HEK293 (cell line): Measurements from ENCODE around the gene JCHAIN.

Experiments used
- CTCF ChIA-PET: fragments of 350-600 bp; formaldehyde crosslinking; extraction: SDS; loops from one replicate; lab custom pipeline; 2021; ENCODE audit warnings: antibody characterized with exemption; lab: Yijun Ruan, JAX
- POLR2A ChIA-PET: fragments of 300-600 bp; formaldehyde crosslinking; extraction: SDS; loops from one replicate; lab custom pipeline; 2020; ENCODE audit warnings: antibody characterized with exemption, inconsistent platforms; lab: Yijun Ruan, JAX
- H3K27ac ChIP-seq: fragments of 200-500 bp; sonication (Bioruptor generic); 2 replicates; pipeline ENCODE4 v1.5.1; 2014; ENCODE audit warnings: low read depth, low read length, control low read depth, inconsistent platforms; ENCODE audit errors: extremely low read depth
- H3K36me3 ChIP-seq, 2 experiments: fragments of 200-500 bp in 1 of 2; sonication (Bioruptor generic) in 1 of 2; 1 replicate in 1 of 2; 2 replicates in 1 of 2; pipeline ENCODE4 v1.5.1; 2014 to 2017; ENCODE audit warnings: inconsistent platforms in 2 of 2, low read length in 2 of 2; ENCODE audit not compliant: control insufficient read depth in 2 of 2, insufficient read depth in 1 of 2
- H3K4me1 ChIP-seq: fragments of 200-500 bp; sonication (Bioruptor generic); 2 replicates; pipeline ENCODE4 v1.5.1; 2014; ENCODE audit warnings: mild to moderate bottlenecking, low read length, inconsistent platforms; ENCODE audit not compliant: control insufficient read depth, insufficient read depth
- H3K4me3 ChIP-seq: 2 replicates; pipeline ENCODE4 v1.5.1; 2011; ENCODE audit warnings: low read depth, mild to moderate bottlenecking, control low read depth, low read length, moderate library complexity
- H3K9me3 ChIP-seq: fragments of 200-500 bp; sonication (Bioruptor generic); 2 replicates; pipeline ENCODE4 v1.5.1; 2014; ENCODE audit warnings: low read depth, low read length, inconsistent platforms; ENCODE audit not compliant: control insufficient read depth, insufficient read depth
- BCL6B ChIP-seq: fragments of 450-650 bp; formaldehyde crosslinking; IDR thresholded peaks from 2 replicates; pipeline ENCODE4 v1.5.1; 2017; ENCODE audit warnings: missing biosample characterization, missing genetic modification characterization
- HOXA7 ChIP-seq: sonication (generic); formaldehyde crosslinking; IDR thresholded peaks from 2 replicates; pipeline ENCODE4 v1.8.1; 2022; ENCODE audit warnings: missing genetic modification reagents, borderline replicate concordance
- HOXC10 ChIP-seq: sonication (generic); formaldehyde crosslinking; IDR thresholded peaks from 2 replicates; pipeline ENCODE4 v1.8.1; 2023; ENCODE audit warnings: mild to moderate bottlenecking, missing genetic modification reagents
- KLF16 ChIP-seq: fragments of 450-650 bp; formaldehyde crosslinking; IDR thresholded peaks from 2 replicates; pipeline ENCODE4 v1.5.1; 2017; ENCODE audit warnings: missing biosample characterization, missing genetic modification characterization
- KLF8 ChIP-seq: fragments of 450-650 bp; formaldehyde crosslinking; IDR thresholded peaks from 2 replicates; pipeline ENCODE4 v1.5.1; 2016; ENCODE audit warnings: missing biosample characterization, missing genetic modification characterization
- SETDB1 ChIP-seq: IDR thresholded peaks from one replicate; pipeline ENCODE4 v1.6.1; 2017; ENCODE audit warnings: mild to moderate bottlenecking, low read length, moderate library complexity, mixed read lengths; ENCODE audit not compliant: insufficient read length
- ZBTB8A ChIP-seq: fragments of 450-650 bp; formaldehyde crosslinking; IDR thresholded peaks from 2 replicates; pipeline ENCODE4 v1.5.1; 2016; ENCODE audit warnings: missing biosample characterization, missing genetic modification characterization
- ZNF133 ChIP-seq: fragments of 450-650 bp; formaldehyde crosslinking; IDR thresholded peaks from 2 replicates; pipeline ENCODE4 v1.5.1; 2016; ENCODE audit warnings: missing biosample characterization, missing genetic modification characterization
- ZNF140 ChIP-seq: fragments of 450-650 bp; formaldehyde crosslinking; IDR thresholded peaks from 2 replicates; pipeline ENCODE4 v1.5.1; 2016; ENCODE audit warnings: missing biosample characterization, missing genetic modification characterization
- ZNF2 ChIP-seq: fragments of 450-650 bp; formaldehyde crosslinking; IDR thresholded peaks from 2 replicates; pipeline ENCODE4 v1.5.1; 2016; ENCODE audit warnings: missing biosample characterization, missing genetic modification characterization
- ZNF211 ChIP-seq: fragments of 450-650 bp; formaldehyde crosslinking; IDR thresholded peaks from 2 replicates; pipeline ENCODE4 v1.5.1; 2016; ENCODE audit warnings: low read depth, missing biosample characterization, missing genetic modification characterization
- ZNF24 ChIP-seq: fragments of 450-650 bp; formaldehyde crosslinking; IDR thresholded peaks from 2 replicates; pipeline ENCODE4 v1.5.1; 2016; ENCODE audit warnings: missing biosample characterization, missing genetic modification characterization
- ZNF266 ChIP-seq: fragments of 450-650 bp; formaldehyde crosslinking; IDR thresholded peaks from 2 replicates; pipeline ENCODE4 v1.5.1; 2016; ENCODE audit warnings: missing biosample characterization, missing genetic modification characterization, low read depth
- ZNF292 ChIP-seq: fragments of 450-650 bp; formaldehyde crosslinking; IDR thresholded peaks from 2 replicates; pipeline ENCODE4 v1.5.1; 2016; ENCODE audit warnings: low read depth, missing biosample characterization, missing genetic modification characterization, borderline replicate concordance
- ZNF426 ChIP-seq: fragments of 450-650 bp; formaldehyde crosslinking; IDR thresholded peaks from 2 replicates; pipeline ENCODE4 v1.5.1; 2017; ENCODE audit warnings: missing biosample characterization, missing genetic modification characterization, mild to moderate bottlenecking, inconsistent platforms, moderate library complexity
- ZNF561 ChIP-seq: fragments of 450-650 bp; IDR thresholded peaks from 2 replicates; pipeline ENCODE4 v1.5.1; 2018; ENCODE audit warnings: missing biosample characterization, missing genetic modification characterization, borderline replicate concordance
- ZSCAN23 ChIP-seq: fragments of 450-650 bp; formaldehyde crosslinking; IDR thresholded peaks from 2 replicates; pipeline ENCODE4 v1.5.1; 2016; ENCODE audit warnings: missing biosample characterization, missing genetic modification characterization
- TF ChIP-seq, protein P1 (sequence below): fragments of 450-650 bp; formaldehyde crosslinking; IDR thresholded peaks from 2 replicates; pipeline ENCODE4 v1.5.0; 2017; ENCODE audit warnings: missing biosample characterization, missing genetic modification characterization, borderline replicate concordance
- TF ChIP-seq, protein P2 (sequence below): fragments of 450-650 bp; formaldehyde crosslinking; IDR thresholded peaks from 2 replicates; pipeline ENCODE4 v1.5.1; 2016; ENCODE audit warnings: missing biosample characterization, missing genetic modification characterization, borderline replicate concordance

JCHAIN gene

GRCh38 chr4:70654605-70655011 lies 11.7 kb downstream of the JCHAIN start:
- H3K4me3 ChIP-seq: no peak overlapping the region
- no peaks in the 10 kb centered on the region for H3K4me1 ChIP-seq
- CTCF ChIA-PET: interaction anchor here (0.6 kb wide), 1 partner anchor 191 kb away, joined by 3 read pairs; no protein-coding TSS in a partner anchor
- no peaks in the 10 kb centered on the region for H3K36me3 ChIP-seq
- H3K9me3 ChIP-seq: no peaks in the 10 kb centered on the region
- POLR2A ChIA-PET: no interaction called here
- H3K27ac ChIP-seq: no peak overlapping the region
- TF ChIP-seq ZNF292 (tag by site-specific recombination) (no peak), ZNF561 (tag by site-specific recombination) (no peak), ZSCAN23 (tag by site-specific recombination) (no peak), ZNF426 (tag by site-specific recombination) (no peak), HOXA7 (CRISPR knock-in tag) (no peak), ZNF133 (tag by site-specific recombination) (no peak), ZNF24 (tag by site-specific recombination) (no peak), ZNF211 (tag by site-specific recombination) (no peak), KLF8 (tag by site-specific recombination) (no peak), KLF16 (tag by site-specific recombination) (no peak), ZBTB8A (tag by site-specific recombination) (no peak), SETDB1 (no peak), ZNF2 (tag by site-specific recombination) (no peak), BCL6B (tag by site-specific recombination) (no peak), HOXC10 (no peak), ZNF266 (no peak), ZNF140 (no peak)
- TF ChIP-seq, protein P1, sequence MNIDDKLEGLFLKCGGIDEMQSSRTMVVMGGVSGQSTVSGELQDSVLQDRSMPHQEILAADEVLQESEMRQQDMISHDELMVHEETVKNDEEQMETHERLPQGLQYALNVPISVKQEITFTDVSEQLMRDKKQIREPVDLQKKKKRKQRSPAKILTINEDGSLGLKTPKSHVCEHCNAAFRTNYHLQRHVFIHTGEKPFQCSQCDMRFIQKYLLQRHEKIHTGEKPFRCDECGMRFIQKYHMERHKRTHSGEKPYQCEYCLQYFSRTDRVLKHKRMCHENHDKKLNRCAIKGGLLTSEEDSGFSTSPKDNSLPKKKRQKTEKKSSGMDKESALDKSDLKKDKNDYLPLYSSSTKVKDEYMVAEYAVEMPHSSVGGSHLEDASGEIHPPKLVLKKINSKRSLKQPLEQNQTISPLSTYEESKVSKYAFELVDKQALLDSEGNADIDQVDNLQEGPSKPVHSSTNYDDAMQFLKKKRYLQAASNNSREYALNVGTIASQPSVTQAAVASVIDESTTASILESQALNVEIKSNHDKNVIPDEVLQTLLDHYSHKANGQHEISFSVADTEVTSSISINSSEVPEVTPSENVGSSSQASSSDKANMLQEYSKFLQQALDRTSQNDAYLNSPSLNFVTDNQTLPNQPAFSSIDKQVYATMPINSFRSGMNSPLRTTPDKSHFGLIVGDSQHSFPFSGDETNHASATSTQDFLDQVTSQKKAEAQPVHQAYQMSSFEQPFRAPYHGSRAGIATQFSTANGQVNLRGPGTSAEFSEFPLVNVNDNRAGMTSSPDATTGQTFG (tag by site-specific recombination): no peak
- TF ChIP-seq, protein P2, sequence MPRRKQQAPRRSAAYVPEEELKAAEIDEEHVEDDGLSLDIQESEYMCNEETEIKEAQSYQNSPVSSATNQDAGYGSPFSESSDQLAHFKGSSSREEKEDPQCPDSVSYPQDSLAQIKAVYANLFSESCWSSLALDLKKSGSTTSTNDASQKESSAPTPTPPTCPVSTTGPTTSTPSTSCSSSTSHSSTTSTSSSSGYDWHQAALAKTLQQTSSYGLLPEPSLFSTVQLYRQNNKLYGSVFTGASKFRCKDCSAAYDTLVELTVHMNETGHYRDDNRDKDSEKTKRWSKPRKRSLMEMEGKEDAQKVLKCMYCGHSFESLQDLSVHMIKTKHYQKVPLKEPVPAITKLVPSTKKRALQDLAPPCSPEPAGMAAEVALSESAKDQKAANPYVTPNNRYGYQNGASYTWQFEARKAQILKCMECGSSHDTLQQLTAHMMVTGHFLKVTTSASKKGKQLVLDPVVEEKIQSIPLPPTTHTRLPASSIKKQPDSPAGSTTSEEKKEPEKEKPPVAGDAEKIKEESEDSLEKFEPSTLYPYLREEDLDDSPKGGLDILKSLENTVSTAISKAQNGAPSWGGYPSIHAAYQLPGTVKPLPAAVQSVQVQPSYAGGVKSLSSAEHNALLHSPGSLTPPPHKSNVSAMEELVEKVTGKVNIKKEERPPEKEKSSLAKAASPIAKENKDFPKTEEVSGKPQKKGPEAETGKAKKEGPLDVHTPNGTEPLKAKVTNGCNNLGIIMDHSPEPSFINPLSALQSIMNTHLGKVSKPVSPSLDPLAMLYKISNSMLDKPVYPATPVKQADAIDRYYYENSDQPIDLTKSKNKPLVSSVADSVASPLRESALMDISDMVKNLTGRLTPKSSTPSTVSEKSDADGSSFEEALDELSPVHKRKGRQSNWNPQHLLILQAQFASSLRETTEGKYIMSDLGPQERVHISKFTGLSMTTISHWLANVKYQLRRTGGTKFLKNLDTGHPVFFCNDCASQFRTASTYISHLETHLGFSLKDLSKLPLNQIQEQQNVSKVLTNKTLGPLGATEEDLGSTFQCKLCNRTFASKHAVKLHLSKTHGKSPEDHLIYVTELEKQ: no peak
- TF ChIP-seq, all 188 proteins: peak for 0
